Measurements from ENCODE around the gene BSND.

BSND gene

DNA sequence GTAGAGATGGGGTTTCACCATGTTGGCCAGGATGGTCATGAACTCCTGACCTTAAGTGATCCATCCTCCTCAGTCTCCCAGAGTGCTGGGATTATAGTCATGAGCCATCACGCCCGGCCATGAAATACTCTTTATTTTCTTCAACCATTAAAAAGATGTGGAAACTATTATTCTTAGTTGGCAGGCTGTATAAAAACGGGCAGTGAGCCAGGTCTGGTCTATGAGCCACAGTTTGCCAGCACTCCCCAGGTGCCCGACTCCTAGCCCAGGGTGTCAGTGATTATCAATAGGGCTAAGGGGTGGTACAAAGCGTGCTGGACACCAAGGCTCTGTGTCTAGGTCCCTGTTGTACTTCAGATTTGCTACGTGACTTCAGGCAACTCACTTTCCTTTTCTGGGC is 22.0 kb upstream of the BSND start:
- no peak for DNase-seq

DNA sequence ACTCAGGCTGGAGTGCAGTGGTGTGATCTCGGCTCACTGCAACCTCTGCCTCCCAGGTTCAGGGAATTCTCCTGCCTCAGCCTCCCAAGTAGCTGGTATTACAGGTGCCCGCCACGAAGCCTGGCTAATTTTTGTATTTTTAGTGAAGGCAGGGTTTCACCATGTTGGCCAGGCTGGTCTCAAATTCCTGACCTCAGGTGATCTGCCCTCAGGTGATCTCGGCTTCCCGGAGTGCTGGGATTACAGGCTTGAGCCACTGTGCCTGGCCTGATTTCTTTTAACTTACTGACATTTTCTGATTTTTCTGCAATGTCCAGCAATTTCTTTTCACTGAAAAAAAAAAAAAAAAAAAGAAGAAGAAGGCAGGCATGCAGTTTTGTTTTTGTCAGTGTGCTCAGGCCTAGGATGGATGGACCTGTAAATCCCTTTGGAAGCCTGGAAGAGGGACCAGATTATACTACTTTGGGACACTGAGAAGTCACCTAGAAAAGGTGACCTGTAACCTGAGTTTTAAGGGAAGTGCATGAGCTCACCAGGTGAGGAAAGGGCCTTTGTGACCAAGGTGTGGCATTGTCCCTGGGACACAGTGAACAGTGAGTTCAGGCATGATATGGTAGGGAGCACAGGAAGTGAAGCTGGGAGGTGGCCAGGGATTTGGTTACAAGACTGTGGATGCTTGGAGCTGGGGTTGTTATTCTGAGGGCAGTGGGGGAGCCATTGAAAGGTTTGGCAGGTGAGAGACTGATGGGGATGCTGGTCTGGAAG is 21.0 kb upstream of the BSND start:
- no peak for DNase-seq

DNA sequence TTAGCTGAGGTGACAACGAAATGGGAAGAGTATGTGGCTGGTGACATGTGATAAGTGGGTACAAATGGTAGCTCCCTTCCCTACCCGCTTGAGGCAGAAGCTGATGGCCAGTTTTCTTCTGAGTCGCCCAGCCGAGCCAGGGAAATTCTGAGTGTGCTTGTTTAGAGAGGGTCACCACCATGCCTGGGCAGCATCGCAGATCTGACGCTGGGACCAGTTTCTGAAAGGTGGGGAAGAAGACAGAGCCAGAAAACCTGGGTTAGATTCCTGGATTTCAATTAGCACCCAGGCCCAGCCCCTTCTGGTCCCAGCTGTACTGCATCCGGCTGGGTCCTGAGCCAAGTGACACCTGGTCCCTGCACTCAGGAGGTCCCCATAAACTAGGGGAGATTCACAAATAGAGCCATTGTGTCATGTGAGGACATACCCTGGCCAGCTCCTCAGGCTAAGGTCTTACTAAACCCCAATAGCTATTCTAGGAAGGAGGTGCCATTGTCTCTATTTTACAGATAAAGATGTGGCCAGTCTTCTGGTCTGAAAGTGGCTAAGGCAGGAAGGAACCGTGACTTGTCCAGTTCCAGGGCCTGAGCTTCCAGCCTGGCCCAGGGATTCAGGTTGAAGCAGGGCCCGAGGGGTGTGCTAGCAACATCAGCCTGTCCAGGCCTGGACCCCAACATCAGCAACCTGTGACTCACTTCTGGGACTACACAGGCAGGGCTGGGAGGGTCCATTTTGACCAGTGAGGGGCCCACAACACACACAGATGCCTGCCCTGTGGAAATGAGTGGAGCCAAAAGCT is 20.0 kb upstream of the BSND start:
- DNase-seq, result peak in 1 of 2 donors; percentile 6

DNA sequence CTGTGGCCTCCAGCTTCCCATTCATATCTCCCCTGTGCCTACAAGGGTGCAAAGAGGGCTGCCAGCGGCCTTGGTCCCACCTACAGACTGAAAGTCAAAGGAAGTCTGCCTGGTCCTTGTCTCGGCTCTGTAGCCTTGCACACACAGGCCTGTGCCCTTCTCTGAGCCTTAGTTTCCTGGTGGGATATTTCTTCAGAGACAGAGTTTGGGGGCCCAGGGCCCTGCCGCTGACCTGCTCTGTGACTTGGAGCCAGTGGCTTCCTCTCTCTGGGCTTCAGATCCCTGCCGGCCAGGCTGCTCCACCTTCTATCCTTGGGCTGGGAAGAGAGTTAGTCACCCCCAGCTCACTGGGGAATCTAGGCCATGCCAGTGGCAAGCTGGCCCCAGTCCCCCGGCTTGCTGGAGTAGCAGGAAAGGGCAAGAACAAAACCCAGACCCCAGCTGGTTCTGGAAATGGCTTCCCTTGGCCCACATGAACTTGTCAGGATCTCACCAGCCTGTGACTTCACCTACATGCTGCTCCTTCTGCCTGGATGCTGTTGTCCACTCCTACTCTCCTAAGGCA is 19.3 kb upstream of the BSND start:
- DNase-seq, result peak in 1 of 2 donors; percentile 3

DNA sequence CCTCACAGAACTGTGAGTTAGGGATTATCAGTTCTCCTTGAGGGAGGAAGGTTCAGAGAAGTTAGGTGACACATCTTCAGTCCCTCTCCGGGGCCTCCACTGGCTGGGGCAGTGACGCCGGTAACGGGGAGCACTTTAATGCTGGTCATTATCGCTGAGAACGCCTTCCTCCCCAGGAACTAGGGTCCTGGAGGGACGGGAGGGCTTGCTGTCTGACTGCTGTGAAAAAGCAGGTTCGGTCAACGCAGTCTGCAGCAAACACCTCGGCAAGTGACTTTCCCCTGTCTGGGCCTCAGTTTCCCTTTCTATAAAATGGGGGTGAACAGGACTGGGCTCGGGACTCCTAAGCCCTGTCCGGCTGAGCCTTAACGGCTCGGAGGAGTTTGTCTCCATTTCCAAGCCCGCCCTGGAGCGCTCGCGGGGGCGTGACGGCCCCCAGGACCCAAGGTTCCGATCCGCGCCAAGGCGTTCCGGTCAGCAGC is 18.6 kb upstream of the BSND start:
- DNase-seq, result peak in 1 of 2 donors; percentile 2

DNA sequence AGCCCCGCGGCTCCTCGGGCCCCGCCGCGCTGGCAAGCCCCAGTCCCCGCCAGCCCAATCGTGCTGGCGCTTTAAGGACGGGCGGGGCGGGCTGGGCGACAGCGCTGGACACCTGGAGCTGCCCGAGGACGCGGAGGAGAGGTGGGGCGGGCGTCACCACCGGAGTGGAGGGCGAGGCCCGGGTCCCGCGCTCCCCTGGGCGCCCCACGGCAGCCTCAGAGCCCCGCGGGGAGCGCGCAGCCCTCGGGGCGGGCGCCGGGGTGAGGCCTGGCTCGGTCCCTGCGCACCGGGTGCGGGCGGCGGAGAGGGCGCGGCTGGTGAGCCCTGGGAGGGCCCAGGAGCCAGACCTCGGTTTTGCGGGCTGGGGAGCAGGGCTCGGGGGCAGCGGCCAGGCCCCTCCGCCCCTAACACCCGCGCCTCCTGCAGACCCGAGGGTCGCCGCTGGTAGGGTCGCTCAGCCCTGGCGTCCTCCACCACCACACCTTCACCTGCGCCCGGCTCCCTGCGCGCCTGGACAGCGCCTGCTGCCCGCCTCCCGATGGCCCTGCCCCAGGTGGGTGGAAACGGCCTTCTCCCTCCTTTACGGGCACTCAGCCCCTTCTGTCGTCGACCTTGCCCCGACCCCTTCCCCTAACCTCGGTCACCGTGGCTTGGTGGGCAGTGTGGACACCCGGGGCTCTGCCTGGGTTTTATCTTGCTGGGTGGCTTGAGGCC is 18.0 kb upstream of the BSND start, which contains the start of gene TMEM61:
Gene TMEM61 (plus strand): TSS at position 101 of the 714 bp plus-strand sequence. CDS start 438 bp downstream, at position 539.
- DNase-seq, result peak in 1 of 2 donors; percentile 1

DNA sequence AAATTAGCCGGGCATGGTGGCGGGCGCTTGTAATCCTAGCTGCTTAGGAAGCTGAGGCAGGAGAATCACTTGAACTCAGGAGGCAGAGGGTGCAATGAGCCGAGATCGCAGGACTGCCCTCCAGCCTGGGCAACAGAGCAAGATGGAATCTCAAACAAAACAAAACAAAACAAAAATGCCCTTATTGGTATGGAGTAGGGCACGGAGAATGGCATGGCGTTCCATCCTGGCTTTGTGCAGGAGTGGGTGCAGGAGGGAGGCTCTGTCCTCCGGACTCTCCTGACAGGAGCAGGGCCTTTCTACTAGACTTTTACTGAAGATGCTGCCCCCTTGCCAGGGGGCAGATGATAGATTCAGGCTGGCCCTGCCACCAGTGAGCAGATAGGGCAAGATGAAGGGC is 17.3 kb upstream of the BSND start:
- DNase-seq, result peak in 1 of 2 donors; percentile 4

DNA sequence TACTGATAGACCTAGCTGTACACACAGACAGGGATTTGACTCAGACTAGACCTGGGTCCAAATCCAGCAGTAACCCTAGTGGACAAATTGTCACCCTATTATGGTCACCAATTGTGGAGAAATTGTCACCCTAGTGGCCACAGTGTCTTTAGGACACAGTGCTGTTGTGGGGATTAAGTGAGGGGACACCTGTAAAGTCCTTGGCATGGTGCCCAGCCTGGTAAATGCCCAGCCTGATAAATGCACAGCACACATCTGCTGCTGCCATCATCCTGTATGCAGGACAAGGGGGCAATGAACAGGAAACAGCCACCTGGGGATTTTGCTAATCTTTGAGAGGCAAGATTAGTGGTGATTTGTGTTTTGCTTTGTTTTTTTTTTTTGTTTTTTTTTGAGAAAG is 16.0 kb upstream of the BSND start:
- peak in 1 of 2 donors; percentile 3 for DNase-seq

DNA sequence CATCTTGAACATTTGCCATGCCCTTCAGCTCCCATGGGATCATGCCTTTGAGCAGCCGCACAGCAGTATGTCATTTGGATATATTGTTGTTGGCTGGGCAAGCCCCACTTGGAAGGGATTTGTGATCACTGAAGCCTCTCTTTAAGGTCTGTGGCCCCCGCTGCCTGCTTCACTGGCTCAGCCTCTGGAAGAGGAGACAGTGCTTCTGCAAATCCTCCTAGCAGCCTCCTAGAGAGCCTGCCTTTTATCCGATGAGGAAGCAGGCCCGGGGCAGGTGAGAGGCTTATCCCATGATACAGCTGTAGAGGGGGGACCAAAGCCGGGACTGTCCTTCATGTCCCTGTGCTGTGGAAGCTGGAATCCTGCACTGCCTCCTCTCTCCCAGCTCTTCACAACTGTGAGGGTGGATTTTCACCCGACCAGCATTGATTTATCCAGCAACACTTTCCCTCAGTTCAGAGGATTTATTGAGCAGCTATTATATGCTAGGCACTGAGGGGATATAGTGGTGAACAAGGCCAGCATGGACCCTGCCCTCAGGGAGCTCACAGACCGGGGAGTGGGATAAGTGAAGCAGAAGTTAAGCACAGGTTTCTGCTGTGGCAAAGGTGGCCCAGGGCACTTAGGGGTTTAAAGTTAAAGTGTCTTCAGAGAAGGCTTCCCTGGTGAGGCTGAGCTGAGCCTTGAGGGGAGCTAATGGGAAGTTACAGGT is 14.4 kb upstream of the BSND start:
- DNase-seq, result no peak

DNA sequence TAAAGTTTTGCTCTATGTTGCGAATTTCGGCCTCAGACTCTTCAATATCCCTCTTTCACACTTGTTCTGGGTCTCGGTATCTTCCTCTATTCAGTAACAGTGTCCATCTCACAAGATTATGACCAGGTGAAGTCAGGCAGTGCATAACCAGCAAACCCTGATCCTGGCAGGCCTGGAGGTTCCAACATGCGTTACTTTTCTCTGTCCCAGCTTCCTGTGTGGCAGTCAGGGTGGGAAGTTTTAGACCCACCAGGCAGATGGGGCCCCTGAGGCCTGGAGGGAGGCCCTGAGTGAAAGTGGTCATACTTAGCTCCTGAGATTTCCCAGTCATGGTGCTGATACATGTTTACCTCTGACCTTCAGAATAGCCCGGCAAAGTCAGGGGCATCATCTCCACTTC is 13.2 kb upstream of the BSND start:
- no peak for DNase-seq

DNA sequence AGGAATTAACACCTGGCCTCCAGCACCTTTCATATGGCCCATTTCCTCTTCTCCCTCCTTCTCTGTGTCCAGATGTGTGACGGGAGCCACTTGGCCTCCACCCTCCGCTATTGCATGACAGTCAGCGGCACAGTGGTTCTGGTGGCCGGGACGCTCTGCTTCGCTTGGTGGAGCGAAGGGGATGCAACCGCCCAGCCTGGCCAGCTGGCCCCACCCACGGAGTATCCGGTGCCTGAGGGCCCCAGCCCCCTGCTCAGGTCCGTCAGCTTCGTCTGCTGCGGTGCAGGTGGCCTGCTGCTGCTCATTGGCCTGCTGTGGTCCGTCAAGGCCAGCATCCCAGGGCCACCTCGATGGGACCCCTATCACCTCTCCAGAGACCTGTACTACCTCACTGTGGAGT is 12.7 kb upstream of the BSND start:
- no peak for DNase-seq

DNA sequence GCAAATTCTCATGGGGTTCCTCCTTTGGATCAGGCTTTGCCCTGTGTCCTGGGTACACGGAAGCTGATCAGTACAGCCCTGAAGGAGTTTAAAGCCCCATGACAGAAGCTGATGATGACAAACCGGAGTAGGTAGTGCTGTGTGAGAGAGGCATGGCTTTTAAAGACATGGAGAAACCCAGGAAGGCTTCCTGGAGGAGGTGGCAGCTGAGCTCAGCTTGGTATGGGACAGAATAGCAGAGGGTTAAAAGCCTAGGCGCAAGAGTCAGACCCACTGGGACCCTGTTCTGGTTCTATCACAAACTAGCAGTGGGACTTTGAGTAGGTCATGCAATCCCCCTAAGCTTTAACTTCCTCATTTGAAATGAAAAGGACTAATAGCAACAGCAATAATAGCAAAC is 12.2 kb upstream of the BSND start:
- DNase-seq, result no peak

DNA sequence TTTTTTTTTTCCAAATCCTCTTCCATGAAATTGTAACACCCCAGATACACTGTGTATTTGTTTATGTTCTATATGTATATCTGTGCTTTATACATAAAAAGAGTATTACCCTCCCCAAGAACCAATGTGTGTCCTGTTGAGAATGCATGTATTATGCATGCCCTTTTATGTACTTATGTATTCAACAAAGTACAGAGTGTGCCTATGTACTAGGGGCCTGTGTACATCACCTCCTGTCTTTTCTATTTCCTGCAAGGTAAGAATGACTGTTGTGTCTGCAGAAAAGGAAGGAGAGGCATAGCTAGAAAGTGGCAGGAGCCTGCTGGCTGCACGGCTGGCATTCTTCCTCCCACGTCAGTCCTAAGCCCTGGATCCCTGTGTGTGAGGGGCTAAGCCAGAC is 11.3 kb upstream of the BSND start:
- no peak for DNase-seq

DNA sequence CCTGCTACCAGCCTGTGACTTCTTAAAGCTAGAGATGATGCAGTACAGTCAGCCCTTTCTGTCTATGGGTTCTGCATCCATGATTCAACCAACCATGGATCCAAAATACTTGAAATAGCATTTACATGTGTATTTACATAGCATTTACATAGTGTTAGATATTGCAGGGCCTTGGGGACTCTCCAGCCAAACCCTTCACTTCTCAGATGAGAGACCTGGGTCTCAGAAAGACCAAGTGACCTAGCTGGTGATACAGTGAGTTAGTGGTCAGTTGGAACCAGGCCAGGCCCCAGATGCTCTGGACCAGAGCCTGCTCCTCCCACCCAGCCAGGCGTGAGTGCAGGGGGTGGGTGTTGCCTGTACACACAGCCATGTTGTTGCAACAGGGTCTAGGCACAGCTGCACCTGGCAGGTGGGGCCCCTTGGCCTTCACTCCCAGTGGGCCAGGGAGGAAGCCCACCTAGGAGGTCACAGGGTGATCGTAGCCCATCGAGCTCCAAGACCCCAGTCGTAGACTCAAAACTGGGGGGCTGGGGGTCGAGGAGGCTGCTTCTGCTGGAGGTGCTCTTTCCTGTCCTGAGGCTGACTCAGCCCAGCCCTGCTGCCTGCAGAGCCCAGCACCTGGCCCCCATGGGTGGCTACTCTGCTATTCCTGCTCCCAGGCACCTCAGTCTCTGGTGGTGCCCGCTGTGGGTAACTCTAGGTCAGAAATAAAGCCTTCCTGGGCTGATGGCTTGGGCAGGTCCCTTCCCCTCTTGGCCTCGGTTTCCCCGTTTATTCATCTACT is 10.6 kb upstream of the BSND start:
- DNase-seq, result no peak

DNA sequence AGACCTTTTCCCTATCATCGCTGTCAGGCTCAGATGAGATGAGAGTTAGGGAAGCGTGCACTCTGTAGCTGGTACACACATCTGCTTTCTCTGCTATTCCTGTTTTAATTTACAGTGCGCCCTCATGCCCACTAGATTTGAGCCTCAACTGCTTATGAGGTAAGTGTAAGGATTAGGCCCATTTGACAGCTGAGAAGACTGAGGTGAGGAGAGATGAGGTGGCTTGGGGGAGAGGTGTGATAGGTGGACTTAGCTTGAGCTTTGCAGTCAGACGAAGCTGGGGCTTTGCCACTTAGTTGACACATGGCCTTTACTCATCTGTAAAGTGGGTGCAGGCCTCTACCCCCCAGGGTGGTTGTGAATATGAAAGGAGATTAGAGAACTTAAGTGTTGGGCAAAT is 9.8 kb upstream of the BSND start:
- no peak for DNase-seq

DNA sequence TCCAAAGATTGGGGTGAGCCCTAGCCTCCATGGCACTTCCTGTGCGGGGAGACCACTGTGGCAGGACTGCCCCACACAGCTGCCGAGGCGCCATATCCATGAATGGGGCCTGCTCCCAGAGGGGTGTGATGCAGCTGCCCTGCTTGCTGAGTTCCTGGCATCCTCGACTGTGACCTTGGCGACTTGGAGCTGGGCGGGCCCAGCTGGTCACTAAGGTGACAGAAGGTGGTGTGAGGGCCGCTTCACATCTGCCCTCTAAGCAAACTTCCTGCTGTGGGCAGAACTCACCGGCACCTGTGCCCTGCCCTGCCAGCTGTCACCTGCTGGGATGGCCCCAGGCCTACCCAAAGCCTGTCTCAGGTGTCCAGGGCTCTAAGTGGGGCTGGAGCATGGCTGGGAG is 9.3 kb upstream of the BSND start:
- no peak for DNase-seq

DNA sequence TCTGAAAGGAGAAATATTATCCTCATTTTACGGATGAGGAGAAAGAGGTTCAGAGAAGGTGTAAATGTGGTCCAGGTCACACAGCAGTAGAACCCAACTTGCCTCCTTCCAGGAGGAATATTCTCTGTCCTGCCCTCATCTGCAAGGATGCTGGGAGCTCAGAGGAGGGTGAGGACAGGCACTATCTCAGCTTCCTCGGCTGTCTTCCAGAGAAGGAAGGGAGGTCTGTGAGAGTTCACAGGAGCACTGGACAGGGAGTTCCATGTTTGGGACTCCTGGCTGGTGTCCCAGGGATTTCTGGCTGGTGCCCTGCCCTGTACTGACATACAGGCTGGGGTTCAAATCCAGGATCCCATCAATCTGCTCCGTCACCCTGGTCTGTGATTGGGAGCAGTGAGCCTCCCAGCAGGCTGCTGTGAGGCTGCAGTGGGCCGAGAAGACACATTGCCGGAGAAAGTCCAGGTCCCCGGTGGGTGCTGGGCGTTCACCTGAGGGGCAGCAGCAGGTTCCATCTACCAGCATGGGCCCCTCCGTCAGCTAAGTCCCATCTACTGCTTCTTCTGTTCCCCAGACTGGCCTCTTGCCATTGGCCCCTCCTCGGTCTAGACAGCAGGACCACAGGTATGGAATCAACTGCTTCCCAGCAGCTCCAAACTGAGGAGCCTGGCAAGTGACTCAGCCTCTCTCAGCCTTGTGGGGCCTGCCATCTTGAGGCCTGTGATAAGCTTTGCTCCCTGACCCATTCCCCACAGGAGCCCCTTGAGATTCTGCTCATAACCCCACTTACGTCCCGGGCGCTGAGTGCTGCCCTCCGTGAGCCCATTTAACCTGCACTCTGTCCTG is 8.5 kb upstream of the BSND start:
- DNase-seq, result no peak

DNA sequence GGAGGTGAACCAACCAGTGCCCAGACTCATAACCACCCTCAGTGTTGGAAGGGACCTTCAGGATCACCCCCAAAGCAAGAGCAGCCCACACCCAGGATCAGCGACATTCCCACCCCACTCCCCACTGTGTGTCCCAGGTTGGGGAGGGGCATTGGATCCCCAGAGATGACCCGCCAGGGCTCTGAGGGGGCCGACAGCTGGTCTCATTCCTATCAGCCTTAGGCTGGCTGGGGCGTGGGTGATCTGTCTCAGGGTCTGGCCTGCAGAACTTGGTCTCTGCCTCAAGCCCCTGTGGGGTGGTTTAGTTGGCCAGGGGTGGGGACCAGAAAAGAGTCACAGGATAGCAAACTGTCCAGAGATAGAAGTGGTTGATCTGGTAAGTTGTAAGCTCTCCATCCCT is 7.8 kb upstream of the BSND start:
- no peak for DNase-seq

DNA sequence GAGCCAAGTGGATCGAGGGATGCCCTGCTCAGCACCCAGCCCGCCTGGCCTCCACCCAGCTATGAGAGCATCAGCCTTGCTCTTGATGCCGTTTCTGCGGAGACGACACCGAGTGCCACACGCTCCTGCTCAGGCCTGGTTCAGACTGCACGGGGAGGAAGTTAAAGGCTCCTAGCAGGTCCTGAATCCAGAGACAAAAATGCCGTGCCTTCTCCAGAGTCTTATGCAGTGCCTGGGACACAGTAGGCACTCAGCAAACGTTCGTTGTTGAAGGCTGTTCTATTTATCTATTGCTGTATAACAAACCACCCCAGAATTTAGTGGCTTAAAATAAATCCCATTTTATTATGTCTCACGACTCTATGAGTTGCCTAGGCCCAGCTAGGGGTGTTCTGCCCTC is 6.8 kb upstream of the BSND start:
- DNase-seq, result no peak

DNA sequence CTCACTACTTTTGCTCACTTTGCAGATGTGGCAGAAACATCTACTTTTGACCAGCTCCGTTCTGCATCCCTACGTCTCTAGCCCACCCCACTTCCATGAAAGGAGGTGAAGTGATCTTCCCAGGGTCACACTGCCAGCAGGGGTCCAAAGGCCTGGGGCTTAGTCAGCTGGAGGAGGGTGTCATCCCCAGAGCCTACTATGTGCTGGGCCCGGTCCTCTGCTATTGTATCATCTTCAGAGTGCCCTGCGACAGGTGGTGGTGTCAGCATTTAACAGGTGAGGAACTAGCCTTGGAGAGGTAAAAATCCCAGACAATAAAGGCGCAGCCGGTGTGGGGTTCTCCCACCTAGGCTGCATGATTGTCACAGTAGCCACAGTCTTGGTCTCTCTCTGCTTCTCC is 5.6 kb upstream of the BSND start:
- no peak for DNase-seq

Measured in CD4-positive, alpha-beta T cell treated with Interleukin-4 for 1 hour (primary cell).